ENCODE measurements around the gene PIK3CB.

GRCh38 chr3:138657508-138657907, 177.2 kb downstream of the PIK3CB start:
- TF ChIP-seq CTCF (conservative IDR thresholded peaks at IDR 0.05 in 1 of 2, IDR thresholded peaks at IDR 0.05 in 1 of 2; ENCODE audit: extremely low read depth in 1 of 2, insufficient read depth in 1 of 2, low read depth in 1 of 2, low read length in 2 of 2) (no peak), EZH2 (IDR thresholded peaks at IDR 0.05; ENCODE audit: borderline replicate concordance, low read length) (no peak)
